ENCODE measurements around the gene SH3BP4. TPM values are rescaled to one million over a fixed set of nuclear protein-coding genes. Genes with fewer than 3 reads are reported as not detected.

SH3BP4 gene
- total and polyA plus RNA-seq, 2 donors (not counting 1 experiment from before 2014, with no cell fraction given) = 1.00 to 1.3 TPM

DNA sequence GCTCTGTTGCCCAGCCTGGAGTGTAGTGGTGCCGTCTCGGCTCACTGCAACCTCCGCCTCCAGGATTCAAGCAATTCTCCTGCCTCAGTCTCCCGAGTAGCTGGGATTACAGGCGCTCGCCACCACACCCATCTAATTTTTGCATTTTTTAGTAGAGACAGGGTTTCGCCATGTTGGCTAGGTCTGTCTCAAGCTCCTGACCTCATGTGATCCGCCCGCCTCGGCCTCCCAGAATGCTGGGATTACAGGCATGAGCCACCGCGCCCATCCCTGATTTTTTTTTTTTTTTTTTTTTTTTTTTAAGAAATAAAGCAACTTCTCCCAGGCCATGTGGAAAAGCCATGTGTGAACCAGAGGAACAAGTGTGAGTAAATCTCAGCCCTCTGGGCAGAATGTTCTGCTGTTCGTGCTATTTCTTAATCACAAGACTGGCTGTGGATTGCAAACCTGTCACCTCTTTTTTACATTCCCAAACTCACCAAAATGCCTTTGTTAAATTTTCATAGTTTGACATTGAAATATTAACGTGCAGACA lies 6.4 kb upstream of the SH3BP4 start:
- Mint-ChIP-seq H3K27ac (no peak overlapping the region), H3K9me3 (ENCODE audit: insufficient read depth) (no peaks in the 10 kb centered on the region), H3K4me3 (no peak overlapping the region), H3K4me1 (peaks cover 3% of the 10 kb centered on the region), H3K27me3 (peaks cover 40% of the 10 kb centered on the region)
- H2AFZ ChIP-seq (ENCODE audit: insufficient read depth, low read depth, low read length, poor library complexity, severe bottlenecking) = no peak overlapping the region
- no peaks in the 10 kb centered on the region for H3K36me3 ChIP-seq (replicated peaks in 1 of 2; ENCODE audit: control extremely low read depth in 1 of 2, control insufficient read depth in 1 of 2, extremely low read depth in 1 of 2, insufficient read depth in 2 of 2, low read length in 1 of 2)
- H3K9me3 ChIP-seq (ENCODE audit: control extremely low read depth in 1 of 3, control insufficient read depth in 2 of 3, insufficient read depth in 1 of 3, low read length in 2 of 3) = peaks cover 0 to 3% (median 0%) of the 10 kb centered on the region in 3 donors
- H3K9ac ChIP-seq (ENCODE audit: low read length) = no peak overlapping the region
- no peak for ATAC-seq (ENCODE audit: low read depth)
- H3K79me2 ChIP-seq (ENCODE audit: control insufficient read depth, insufficient read depth, low read length) = no peaks in the 10 kb centered on the region
- WGBS (ENCODE audit: insufficient coverage) = 88% methylated on average over 6 of the region's 14 CpGs
- peaks cover 0 to 27% (median 18%) of the 10 kb centered on the region in 4 experiments for H3K27me3 ChIP-seq (replicated peaks in 1 of 4; ENCODE audit: control extremely low read depth in 1 of 4, control insufficient read depth in 3 of 4, insufficient read depth in 4 of 4, low read length in 3 of 4)
- TF ChIP-seq, protein P1, sequence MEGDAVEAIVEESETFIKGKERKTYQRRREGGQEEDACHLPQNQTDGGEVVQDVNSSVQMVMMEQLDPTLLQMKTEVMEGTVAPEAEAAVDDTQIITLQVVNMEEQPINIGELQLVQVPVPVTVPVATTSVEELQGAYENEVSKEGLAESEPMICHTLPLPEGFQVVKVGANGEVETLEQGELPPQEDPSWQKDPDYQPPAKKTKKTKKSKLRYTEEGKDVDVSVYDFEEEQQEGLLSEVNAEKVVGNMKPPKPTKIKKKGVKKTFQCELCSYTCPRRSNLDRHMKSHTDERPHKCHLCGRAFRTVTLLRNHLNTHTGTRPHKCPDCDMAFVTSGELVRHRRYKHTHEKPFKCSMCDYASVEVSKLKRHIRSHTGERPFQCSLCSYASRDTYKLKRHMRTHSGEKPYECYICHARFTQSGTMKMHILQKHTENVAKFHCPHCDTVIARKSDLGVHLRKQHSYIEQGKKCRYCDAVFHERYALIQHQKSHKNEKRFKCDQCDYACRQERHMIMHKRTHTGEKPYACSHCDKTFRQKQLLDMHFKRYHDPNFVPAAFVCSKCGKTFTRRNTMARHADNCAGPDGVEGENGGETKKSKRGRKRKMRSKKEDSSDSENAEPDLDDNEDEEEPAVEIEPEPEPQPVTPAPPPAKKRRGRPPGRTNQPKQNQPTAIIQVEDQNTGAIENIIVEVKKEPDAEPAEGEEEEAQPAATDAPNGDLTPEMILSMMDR (IDR thresholded peaks at IDR 0.05) = no peak
- no peak for TF ChIP-seq EZH2 (IDR thresholded peaks at IDR 0.05; ENCODE audit: borderline replicate concordance, insufficient read depth, low read depth, low read length, poor library complexity, severe bottlenecking)
- H3K27ac ChIP-seq (ENCODE audit: low read length in 2 of 2) = no peak overlapping the region
- H4K20me1 ChIP-seq (ENCODE audit: control insufficient read depth, insufficient read depth, low read length, poor library complexity, severe bottlenecking) = no peaks in the 10 kb centered on the region
- CTCF ChIA-PET = no interaction called here
- H3K4me3 ChIP-seq (ENCODE audit: control extremely low read depth in 1 of 5, extremely low read depth in 1 of 5, insufficient read depth in 1 of 5, low read depth in 2 of 5, low read length in 4 of 5) = no peak overlapping the region
- DNase-seq = no peak
- POLR2A ChIA-PET = no interaction called here
- H3K4me2 ChIP-seq (replicated peaks; ENCODE audit: low read depth, low read length, poor library complexity, severe bottlenecking) = no peak overlapping the region
- H3K4me1 ChIP-seq (ENCODE audit: control insufficient read depth in 2 of 2, insufficient read depth in 2 of 2, low read length in 2 of 2) = peaks cover under 1 to 1% of the 10 kb centered on the region in 2 donors
- intact Hi-C loops (cut with micrococcal nuclease) = no loop called here

DNA sequence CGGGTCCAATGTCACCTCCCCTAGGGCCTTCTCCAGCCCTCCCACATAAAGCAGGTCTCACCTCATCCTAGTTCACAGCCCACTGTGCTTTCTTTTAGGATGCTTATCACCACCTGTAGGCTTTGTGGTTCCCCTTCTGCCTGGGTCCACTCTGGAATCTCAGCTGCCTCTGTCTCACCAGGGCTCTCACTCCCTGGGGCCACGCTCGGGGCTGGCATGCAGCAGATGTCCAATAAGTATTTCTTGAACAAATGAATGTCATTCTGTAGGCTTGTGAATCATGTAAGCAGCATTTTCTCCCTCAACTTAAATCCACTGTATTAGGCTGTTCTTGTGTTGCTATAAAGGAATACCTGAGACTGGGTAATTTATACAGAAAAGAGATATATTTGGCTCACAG lies 4.3 kb upstream of the SH3BP4 start:
- Histone ChIP-seq H3K27ac (ENCODE audit: low read length in 2 of 2) (no peak overlapping the region), H3K9ac (ENCODE audit: low read length) (no peak overlapping the region), H3K36me3 (replicated peaks in 1 of 2; ENCODE audit: control extremely low read depth in 1 of 2, control insufficient read depth in 1 of 2, extremely low read depth in 1 of 2, insufficient read depth in 2 of 2, low read length in 1 of 2) (no peaks in the 10 kb centered on the region), H3K4me2 (replicated peaks; ENCODE audit: low read depth, low read length, poor library complexity, severe bottlenecking) (no peak overlapping the region), H4K20me1 (ENCODE audit: control insufficient read depth, insufficient read depth, low read length, poor library complexity, severe bottlenecking) (no peaks in the 10 kb centered on the region), H3K27me3 (replicated peaks in 1 of 4; ENCODE audit: control extremely low read depth in 1 of 4, control insufficient read depth in 3 of 4, insufficient read depth in 4 of 4, low read length in 3 of 4) (peaks cover 0 to 32% (median 21%) of the 10 kb centered on the region in 4 experiments), H3K79me2 (ENCODE audit: control insufficient read depth, insufficient read depth, low read length) (no peaks in the 10 kb centered on the region), H3K9me3 (ENCODE audit: control extremely low read depth in 1 of 3, control insufficient read depth in 2 of 3, insufficient read depth in 1 of 3, low read length in 2 of 3) (peaks cover 0 to 4% (median 0%) of the 10 kb centered on the region in 3 donors), H2AFZ (ENCODE audit: insufficient read depth, low read depth, low read length, poor library complexity, severe bottlenecking) (no peak overlapping the region), H3K4me3 (ENCODE audit: control extremely low read depth in 1 of 5, extremely low read depth in 1 of 5, insufficient read depth in 1 of 5, low read depth in 2 of 5, low read length in 4 of 5) (no peak overlapping the region), H3K4me1 (ENCODE audit: control insufficient read depth in 2 of 2, insufficient read depth in 2 of 2, low read length in 2 of 2) (peaks cover 12 to 13% of the 10 kb centered on the region in 2 donors)
- ATAC-seq (ENCODE audit: low read depth) (no peak), DNase-seq (no peak)
- Mint-ChIP-seq H3K4me1 (peaks cover 12% of the 10 kb centered on the region), H3K9me3 (ENCODE audit: insufficient read depth) (no peaks in the 10 kb centered on the region), H3K4me3 (no peak overlapping the region), H3K27me3 (peaks cover 40% of the 10 kb centered on the region), H3K27ac (no peak overlapping the region)
- WGBS (ENCODE audit: insufficient coverage) = 100% methylated on average over 1 of the region's 3 CpGs
- TF ChIP-seq, protein P1 (IDR thresholded peaks at IDR 0.05) = no peak
- TF ChIP-seq EZH2 (IDR thresholded peaks at IDR 0.05; ENCODE audit: borderline replicate concordance, insufficient read depth, low read depth, low read length, poor library complexity, severe bottlenecking) = no peak
- intact Hi-C loops (cut with micrococcal nuclease) = no loop called here
- CTCF ChIA-PET = no interaction called here
- POLR2A ChIA-PET = no interaction called here
